Mononuclear cell (primary cell): Measurements from ENCODE around the gene NEK11. TPM values are rescaled to one million over a fixed set of nuclear protein-coding genes. Genes with fewer than 3 reads are reported as not detected.

Experiments used
- H3K27me3 ChIP-seq: 2 replicates; pipeline ENCODE4 v1.6.0; 2011; ENCODE audit warnings: low read length, control low read depth; ENCODE audit not compliant: insufficient read depth
- H3K4me1 ChIP-seq: 2 replicates; pipeline ENCODE4 v1.5.1; 2011; ENCODE audit warnings: mild to moderate bottlenecking, low read length, control low read depth; ENCODE audit not compliant: insufficient read depth
- H3K4me3 ChIP-seq: 2 replicates; pipeline ENCODE4 v1.5.1; 2011; ENCODE audit warnings: mild to moderate bottlenecking, low read length, moderate library complexity
- H3K9me3 ChIP-seq: 2 replicates; pipeline ENCODE4 v1.5.1; 2011; ENCODE audit warnings: low read depth, mild to moderate bottlenecking, control low read depth, low read length
- total RNA-seq: library from RNA; depleted of rRNA; stranded (reverse); fragments of >200 nt; gene quantifications from one replicate; pipeline ENCODE4 v1.2.3, GENCODE V29; 2012

NEK11 gene
- total RNA-seq, 1 donor = 4.2 TPM

- Histone ChIP-seq H3K27me3 (no peaks in the 10 kb centered on the region), H3K4me3 (no peak overlapping the region), H3K4me1 (no peaks in the 10 kb centered on the region), H3K9me3 (no peaks in the 10 kb centered on the region)
These were observed 49.1 kb downstream of the NEK11 start for GRCh38 chr3:131075632-131076328.

GRCh38 chr3:131077904-131078303 lies 51.2 kb downstream of the NEK11 start:
- Histone ChIP-seq H3K4me1 (no peaks in the 10 kb centered on the region), H3K9me3 (no peaks in the 10 kb centered on the region), H3K4me3 (no peak overlapping the region), H3K27me3 (no peaks in the 10 kb centered on the region)

- no peak overlapping the region for H3K4me3 ChIP-seq
- H3K4me1 ChIP-seq = no peaks in the 10 kb centered on the region
- H3K9me3 ChIP-seq = no peaks in the 10 kb centered on the region
- no peaks in the 10 kb centered on the region for H3K27me3 ChIP-seq
These were observed 52.4 kb downstream of the NEK11 start for GRCh38 chr3:131079086-131079485.

- no peaks in the 10 kb centered on the region for H3K9me3 ChIP-seq
- H3K4me3 ChIP-seq = no peak overlapping the region
- H3K4me1 ChIP-seq = no peaks in the 10 kb centered on the region
- no peaks in the 10 kb centered on the region for H3K27me3 ChIP-seq
These were observed 54.5 kb downstream of the NEK11 start for GRCh38 chr3:131081224-131081623.

- no peaks in the 10 kb centered on the region for H3K27me3 ChIP-seq
- H3K4me1 ChIP-seq = no peaks in the 10 kb centered on the region
- H3K9me3 ChIP-seq = no peaks in the 10 kb centered on the region
- no peak overlapping the region for H3K4me3 ChIP-seq
These were observed 55.6 kb downstream of the NEK11 start for GRCh38 chr3:131082246-131082645.

GRCh38 chr3:131082871-131083863 lies 56.5 kb downstream of the NEK11 start:
- Histone ChIP-seq H3K4me3 (no peak overlapping the region), H3K27me3 (no peaks in the 10 kb centered on the region), H3K4me1 (no peaks in the 10 kb centered on the region), H3K9me3 (no peaks in the 10 kb centered on the region)

- Histone ChIP-seq H3K9me3 (no peaks in the 10 kb centered on the region), H3K27me3 (no peaks in the 10 kb centered on the region), H3K4me3 (no peak overlapping the region), H3K4me1 (no peaks in the 10 kb centered on the region)
These were observed 65.1 kb downstream of the NEK11 start for GRCh38 chr3:131091768-131092167.

- no peaks in the 10 kb centered on the region for H3K4me1 ChIP-seq
- no peaks in the 10 kb centered on the region for H3K9me3 ChIP-seq
- no peaks in the 10 kb centered on the region for H3K27me3 ChIP-seq
These were observed 81.2 kb downstream of the NEK11 start for GRCh38 chr3:131107637-131108433.

GRCh38 chr3:131109156-131109555 lies 82.5 kb downstream of the NEK11 start:
- no peaks in the 10 kb centered on the region for H3K9me3 ChIP-seq
- no peaks in the 10 kb centered on the region for H3K27me3 ChIP-seq
- no peaks in the 10 kb centered on the region for H3K4me1 ChIP-seq
- no peak overlapping the region for H3K4me3 ChIP-seq

More at GRCh38 chr3:131107637-131108433, 81.2 kb downstream of the NEK11 start:
- H3K4me3 ChIP-seq = no peak overlapping the region

GRCh38 chr3:131110087-131110486 lies 83.4 kb downstream of the NEK11 start:
- no peaks in the 10 kb centered on the region for H3K27me3 ChIP-seq
- no peaks in the 10 kb centered on the region for H3K9me3 ChIP-seq
- H3K4me3 ChIP-seq = no peak overlapping the region
- no peaks in the 10 kb centered on the region for H3K4me1 ChIP-seq

- Histone ChIP-seq H3K4me1 (no peaks in the 10 kb centered on the region), H3K4me3 (no peak overlapping the region), H3K9me3 (no peaks in the 10 kb centered on the region), H3K27me3 (no peaks in the 10 kb centered on the region)
These were observed 87.6 kb downstream of the NEK11 start for GRCh38 chr3:131114256-131114655.

GRCh38 chr3:131125684-131126083 lies 99.0 kb downstream of the NEK11 start:
- Histone ChIP-seq H3K9me3 (no peaks in the 10 kb centered on the region), H3K27me3 (no peaks in the 10 kb centered on the region), H3K4me1 (no peaks in the 10 kb centered on the region), H3K4me3 (no peak overlapping the region)

GRCh38 chr3:131140891-131141290 lies 114.2 kb downstream of the NEK11 start:
- Histone ChIP-seq H3K4me3 (no peak overlapping the region), H3K27me3 (no peaks in the 10 kb centered on the region), H3K9me3 (no peaks in the 10 kb centered on the region), H3K4me1 (no peaks in the 10 kb centered on the region)

- Histone ChIP-seq H3K4me3 (no peak overlapping the region), H3K9me3 (no peaks in the 10 kb centered on the region), H3K4me1 (no peaks in the 10 kb centered on the region), H3K27me3 (no peaks in the 10 kb centered on the region)
These were observed 115.1 kb downstream of the NEK11 start for GRCh38 chr3:131141770-131142169.

GRCh38 chr3:131142580-131142979 lies 115.9 kb downstream of the NEK11 start:
- Histone ChIP-seq H3K4me1 (no peaks in the 10 kb centered on the region), H3K4me3 (no peak overlapping the region), H3K27me3 (no peaks in the 10 kb centered on the region), H3K9me3 (no peaks in the 10 kb centered on the region)
